Hepatocyte (in vitro differentiated cells): ENCODE data around the gene MAP3K3. TPM values are rescaled to one million over a fixed set of nuclear protein-coding genes. Genes with fewer than 3 reads are reported as not detected.

Experiments
- DNase-seq: peaks from one replicate; pipeline ENCODE4 v3.0.0-alpha.2; 2016; ENCODE audit warnings: low spot score
- H2AFZ ChIP-seq: fragments of 200-600 bp; sonication (generic); 2 replicates; pipeline ENCODE4 v1.6.0; 2016; ENCODE audit warnings: antibody characterized with exemption, mild to moderate bottlenecking
- H3K27ac ChIP-seq: fragments of 200-600 bp; sonication (generic); 2 replicates; pipeline ENCODE4 v1.5.1; 2016; ENCODE audit warnings: mild to moderate bottlenecking
- H3K27me3 ChIP-seq: fragments of 200-600 bp; sonication (generic); 2 replicates; pipeline ENCODE4 v1.6.1; 2016
- H3K36me3 ChIP-seq: fragments of 200-600 bp; sonication (generic); replicated peaks from 2 replicates; pipeline ENCODE4 v1.5.1; 2016; ENCODE audit warnings: low read depth; ENCODE audit not compliant: insufficient read depth
- H3K4me1 ChIP-seq: fragments of 200-600 bp; sonication (generic); 2 replicates; pipeline ENCODE4 v1.5.1; 2016; ENCODE audit warnings: mild to moderate bottlenecking, moderate library complexity; ENCODE audit not compliant: insufficient read depth
- H3K4me2 ChIP-seq: fragments of 200-600 bp; sonication (generic); 2 replicates; pipeline ENCODE4 v1.6.0; 2016
- H3K4me3 ChIP-seq: fragments of 200-600 bp; sonication (generic); 2 replicates; pipeline ENCODE4 v1.5.1; 2016; ENCODE audit warnings: mild to moderate bottlenecking
- H3K79me2 ChIP-seq: fragments of 200-600 bp; sonication (generic); 2 replicates; pipeline ENCODE4 v1.6.0; 2017; ENCODE audit warnings: mild to moderate bottlenecking
- H3K9me2 ChIP-seq: fragments of 200-600 bp; sonication (generic); replicated peaks from 2 replicates; pipeline ENCODE4 v1.6.0; 2017; ENCODE audit warnings: mild to moderate bottlenecking; ENCODE audit not compliant: insufficient read depth
- H3K9me3 ChIP-seq: fragments of 200-600 bp; sonication (generic); 2 replicates; pipeline ENCODE4 v1.5.1; 2016; ENCODE audit warnings: low read depth, mild to moderate bottlenecking
- H4K20me1 ChIP-seq: fragments of 200-600 bp; sonication (generic); 2 replicates; pipeline ENCODE4 v1.6.0; 2016; ENCODE audit warnings: mild to moderate bottlenecking; ENCODE audit not compliant: insufficient read depth, poor library complexity, severe bottlenecking
- EZH2 ChIP-seq: fragments of 200-600 bp; sonication (generic); IDR thresholded peaks from 2 replicates; pipeline ENCODE4 v1.6.1; 2016; ENCODE audit warnings: antibody characterized with exemption, mild to moderate bottlenecking, borderline replicate concordance
- EZH2phosphoT487 ChIP-seq: fragments of 200-600 bp; sonication (generic); IDR thresholded peaks from one replicate; pipeline ENCODE4 v1.6.1; 2018; ENCODE audit warnings: antibody characterized with exemption, mild to moderate bottlenecking, low read depth, moderate library complexity; ENCODE audit not compliant: unreplicated experiment, severe bottlenecking
- WGBS: methylation state at CpG from one replicate; pipeline ENCODE4 v1.1.6; 2016; ENCODE audit warnings: low lambda C conversion rate; ENCODE audit errors: missing lambda C conversion rate; 5-methylcytosine and 5-hydroxymethylcytosine counted together
- polyA plus RNA-seq: library from polyadenylated mRNA; unstranded; fragments of >200 nt; fragmentation: Nextera tagmentation; extraction: Ambion mirVana; gene quantifications from 2 replicates; pipeline ENCODE4 v1.2.1, GENCODE V29; 2016
- total RNA-seq: library from RNA; depleted of rRNA; stranded (reverse); fragments of >200 nt; gene quantifications from 2 replicates; pipeline ENCODE4 v1.2.3, GENCODE V29; 2014
- TF ChIP-seq, protein P1 (sequence below): fragments of 200-600 bp; sonication (generic); IDR thresholded peaks from 2 replicates; pipeline ENCODE4 v1.5.1; 2016; ENCODE audit warnings: antibody characterized with exemption, mild to moderate bottlenecking; ENCODE audit not compliant: poor library complexity

The MAP3K3 gene
- total and polyA plus RNA-seq, 2 experiments from 2014 or later = 13.4 to 15.5 TPM

DNA sequence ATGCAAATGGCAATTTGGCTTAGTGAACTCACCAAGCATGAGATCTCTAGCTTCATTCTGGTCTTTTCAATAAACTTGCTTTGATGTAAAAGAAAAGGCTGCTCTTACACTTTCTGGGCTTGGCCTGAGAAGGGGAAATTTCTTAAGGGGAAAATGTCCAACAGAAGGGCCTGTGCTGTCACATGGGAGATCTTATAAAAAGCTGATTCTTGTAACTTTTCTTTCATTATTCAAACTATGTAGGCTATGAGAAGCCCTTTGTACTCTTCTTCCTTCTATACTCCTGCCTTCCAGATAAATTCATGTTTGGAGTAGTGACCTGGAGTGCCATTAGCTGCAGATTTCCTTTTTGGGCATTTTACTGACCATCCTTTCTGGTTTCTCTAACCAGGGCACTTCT lies 60.8 kb downstream of the MAP3K3 start:
- TF ChIP-seq EZH2 = no peak
- TF ChIP-seq, protein P1, sequence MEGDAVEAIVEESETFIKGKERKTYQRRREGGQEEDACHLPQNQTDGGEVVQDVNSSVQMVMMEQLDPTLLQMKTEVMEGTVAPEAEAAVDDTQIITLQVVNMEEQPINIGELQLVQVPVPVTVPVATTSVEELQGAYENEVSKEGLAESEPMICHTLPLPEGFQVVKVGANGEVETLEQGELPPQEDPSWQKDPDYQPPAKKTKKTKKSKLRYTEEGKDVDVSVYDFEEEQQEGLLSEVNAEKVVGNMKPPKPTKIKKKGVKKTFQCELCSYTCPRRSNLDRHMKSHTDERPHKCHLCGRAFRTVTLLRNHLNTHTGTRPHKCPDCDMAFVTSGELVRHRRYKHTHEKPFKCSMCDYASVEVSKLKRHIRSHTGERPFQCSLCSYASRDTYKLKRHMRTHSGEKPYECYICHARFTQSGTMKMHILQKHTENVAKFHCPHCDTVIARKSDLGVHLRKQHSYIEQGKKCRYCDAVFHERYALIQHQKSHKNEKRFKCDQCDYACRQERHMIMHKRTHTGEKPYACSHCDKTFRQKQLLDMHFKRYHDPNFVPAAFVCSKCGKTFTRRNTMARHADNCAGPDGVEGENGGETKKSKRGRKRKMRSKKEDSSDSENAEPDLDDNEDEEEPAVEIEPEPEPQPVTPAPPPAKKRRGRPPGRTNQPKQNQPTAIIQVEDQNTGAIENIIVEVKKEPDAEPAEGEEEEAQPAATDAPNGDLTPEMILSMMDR = no peak
- TF ChIP-seq EZH2phosphoT487 = no peak
- Histone ChIP-seq H3K4me3 (no peak overlapping the region), H3K79me2 (no peaks in the 10 kb centered on the region), H3K9me2 (no peaks in the 10 kb centered on the region), H3K9me3 (no peaks in the 10 kb centered on the region), H3K4me1 (no peaks in the 10 kb centered on the region), H3K4me2 (no peak overlapping the region), H3K27ac (no peak overlapping the region), H2AFZ (no peak overlapping the region), H3K27me3 (no peaks in the 10 kb centered on the region), H3K36me3 (no peaks in the 10 kb centered on the region), H4K20me1 (no peaks in the 10 kb centered on the region)
- no peak for DNase-seq

DNA sequence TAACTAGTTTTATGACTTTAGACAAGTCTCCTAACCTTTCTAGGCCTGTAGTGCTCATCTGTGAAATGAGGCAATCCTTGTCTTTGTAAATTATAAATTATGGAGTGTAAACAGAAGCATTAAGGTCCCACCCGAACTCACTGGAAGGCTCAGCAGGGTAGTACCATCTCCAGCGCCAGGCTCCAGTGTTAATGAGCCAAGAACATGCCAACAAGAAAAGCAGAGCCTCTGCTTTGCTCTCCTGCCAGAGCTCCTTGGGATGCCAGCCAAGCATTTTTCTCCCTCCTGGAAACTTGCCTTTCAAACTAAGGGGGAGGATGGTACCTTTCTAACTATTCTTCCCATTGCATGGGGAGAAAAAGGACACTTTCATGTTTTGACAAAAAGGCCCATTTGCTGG lies 62.8 kb downstream of the MAP3K3 start:
- WGBS = 81% methylated on average over 2 of the region's 2 CpGs
- Histone ChIP-seq H3K4me3 (no peak overlapping the region), H3K27me3 (no peaks in the 10 kb centered on the region), H3K27ac (no peak overlapping the region), H4K20me1 (no peaks in the 10 kb centered on the region), H3K9me2 (no peaks in the 10 kb centered on the region), H3K9me3 (no peaks in the 10 kb centered on the region), H3K4me1 (no peaks in the 10 kb centered on the region), H3K79me2 (no peaks in the 10 kb centered on the region), H3K36me3 (no peaks in the 10 kb centered on the region), H3K4me2 (no peak overlapping the region), H2AFZ (no peak overlapping the region)
- no peak for DNase-seq
- no peak for TF ChIP-seq EZH2
- no peak for TF ChIP-seq EZH2phosphoT487
- TF ChIP-seq, protein P1 = no peak

DNA sequence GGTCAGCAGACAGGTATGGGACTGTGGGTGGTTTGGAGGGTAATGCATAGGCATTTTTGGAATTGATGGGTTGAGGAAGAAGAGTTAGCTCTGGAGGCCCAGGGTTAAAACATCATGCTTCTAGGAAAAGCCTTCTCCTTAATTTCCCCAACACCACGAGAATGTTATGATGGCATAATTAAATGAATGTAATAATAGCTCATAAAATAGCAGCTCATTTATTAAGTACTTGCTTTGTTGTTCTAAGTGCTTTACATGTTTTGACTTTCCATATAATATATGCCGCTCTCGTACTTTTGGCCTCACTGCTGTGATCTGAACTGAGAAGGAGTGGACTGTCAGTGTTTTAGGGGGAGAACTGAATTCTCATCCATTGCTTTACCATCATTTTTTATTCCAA lies 63.4 kb downstream of the MAP3K3 start:
- Histone ChIP-seq H3K79me2 (no peaks in the 10 kb centered on the region), H3K27me3 (no peaks in the 10 kb centered on the region), H3K9me3 (no peaks in the 10 kb centered on the region), H2AFZ (no peak overlapping the region), H3K4me2 (no peak overlapping the region), H4K20me1 (no peaks in the 10 kb centered on the region), H3K4me3 (no peak overlapping the region), H3K27ac (no peak overlapping the region), H3K9me2 (no peaks in the 10 kb centered on the region), H3K4me1 (no peaks in the 10 kb centered on the region), H3K36me3 (no peaks in the 10 kb centered on the region)
- WGBS = 95% methylated on average over 3 of the region's 3 CpGs
- TF ChIP-seq EZH2 (no peak), EZH2phosphoT487 (no peak)
- TF ChIP-seq, protein P1 = no peak
- DNase-seq = no peak

DNA sequence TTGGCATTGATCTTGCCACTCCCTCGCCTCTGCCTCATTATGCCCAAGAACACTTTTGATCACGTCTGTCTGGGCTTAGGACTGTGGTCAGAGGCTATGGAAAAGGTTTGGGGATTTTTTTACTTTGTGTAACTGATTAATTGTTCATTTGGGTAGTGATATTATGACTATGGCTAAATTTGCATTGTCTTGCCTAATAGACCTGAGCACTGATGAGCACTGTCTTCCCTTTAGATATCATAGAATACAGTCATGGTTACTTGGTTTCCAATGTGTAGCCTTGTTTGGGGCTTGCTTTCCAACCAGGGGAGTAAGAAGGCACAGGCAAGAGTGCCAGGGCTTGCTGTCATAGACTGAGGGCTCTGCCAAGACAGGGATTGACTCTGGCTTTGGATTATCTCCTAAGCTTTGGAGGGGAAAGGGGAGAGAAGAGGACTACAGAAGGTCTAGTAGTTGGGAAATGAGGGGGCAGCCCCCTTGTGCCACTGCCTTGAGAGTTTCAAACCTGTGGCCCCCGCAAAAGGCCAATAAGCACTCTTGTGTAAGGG lies 64.0 kb downstream of the MAP3K3 start:
- H3K4me1 ChIP-seq = no peaks in the 10 kb centered on the region
- no peak overlapping the region for H2AFZ ChIP-seq
- no peaks in the 10 kb centered on the region for H4K20me1 ChIP-seq
- H3K27ac ChIP-seq = no peak overlapping the region
- H3K4me2 ChIP-seq = no peak overlapping the region
- no peaks in the 10 kb centered on the region for H3K9me3 ChIP-seq
- H3K79me2 ChIP-seq = no peaks in the 10 kb centered on the region
- TF ChIP-seq, protein P1 = no peak
- TF ChIP-seq EZH2phosphoT487 (no peak), EZH2 (no peak)
- no peaks in the 10 kb centered on the region for H3K9me2 ChIP-seq
- DNase-seq = no peak
- 99% methylated on average over 3 of the region's 3 CpGs for WGBS
- H3K27me3 ChIP-seq = no peaks in the 10 kb centered on the region
- no peaks in the 10 kb centered on the region for H3K36me3 ChIP-seq
- no peak overlapping the region for H3K4me3 ChIP-seq
